SK-N-SH treated with all-trans-retinoic acid at 6 μM for 48 hours (cell line): ENCODE data around the gene SH2B3.

ENCODE experiments used
- BACH2 ChIP-seq: fragments of 250-450 bp; sonication (Bioruptor Pico); IDR thresholded peaks from 2 replicates; pipeline ENCODE4 v1.9.0; 2021; ENCODE audit warnings: mild to moderate bottlenecking, borderline replicate concordance
- CSRNP3 ChIP-seq: fragments of 250-450 bp; sonication (Bioruptor Pico); IDR thresholded peaks from 2 replicates; pipeline ENCODE4 v1.5.1; 2021; ENCODE audit warnings: mild to moderate bottlenecking, moderate library complexity
- ESRRG ChIP-seq: fragments of 250-450 bp; sonication (Bioruptor Pico); IDR thresholded peaks from 2 replicates; pipeline ENCODE4 v1.6.1; 2021; ENCODE audit warnings: mild to moderate bottlenecking
- ISL1 ChIP-seq: fragments of 250-450 bp; sonication (Bioruptor Pico); IDR thresholded peaks from 2 replicates; pipeline ENCODE4 v2.1.2; 2022; ENCODE audit warnings: mild to moderate bottlenecking, moderate library complexity
- OSR1 ChIP-seq: fragments of 250-450 bp; sonication (Bioruptor Pico); IDR thresholded peaks from 2 replicates; pipeline ENCODE4 v1.8.0; 2022; ENCODE audit warnings: moderate library complexity, mild to moderate bottlenecking, inconsistent platforms
- POU6F1 ChIP-seq: fragments of 250-450 bp; sonication (Bioruptor Pico); IDR thresholded peaks from 2 replicates; pipeline ENCODE4 v1.8.0; 2021; ENCODE audit warnings: low read depth, mild to moderate bottlenecking, moderate library complexity, borderline replicate concordance
- TOX ChIP-seq: fragments of 250-450 bp; sonication (Bioruptor Pico); IDR thresholded peaks from 2 replicates; pipeline ENCODE4 v1.8.0; 2021; ENCODE audit warnings: mild to moderate bottlenecking, moderate library complexity, borderline replicate concordance
- ZC3H10 ChIP-seq: fragments of 250-450 bp; sonication (Bioruptor Pico); IDR thresholded peaks from 2 replicates; pipeline ENCODE4 v1.5.1; 2021; ENCODE audit warnings: mild to moderate bottlenecking, moderate library complexity
- ZFP3 ChIP-seq: fragments of 250-450 bp; sonication (Bioruptor Pico); IDR thresholded peaks from 2 replicates; pipeline ENCODE4 v1.5.0; 2020; ENCODE audit warnings: mild to moderate bottlenecking, moderate library complexity
- ZFP30 ChIP-seq: fragments of 450-650 bp; formaldehyde crosslinking; IDR thresholded peaks from 2 replicates; pipeline ENCODE4 v1.5.0; 2022; ENCODE audit warnings: mild to moderate bottlenecking, moderate library complexity
- ZNF8 ChIP-seq: fragments of 450-650 bp; formaldehyde crosslinking; IDR thresholded peaks from 2 replicates; pipeline ENCODE4 v1.5.0; 2020; ENCODE audit warnings: mild to moderate bottlenecking, moderate library complexity
- TF ChIP-seq, protein P1 (sequence below): fragments of 250-450 bp; sonication (Bioruptor Pico); IDR thresholded peaks from 2 replicates; pipeline ENCODE4 v1.8.0; 2020; ENCODE audit warnings: mild to moderate bottlenecking, moderate library complexity, borderline replicate concordance
- TF ChIP-seq, protein P2 (sequence below): fragments of 250-450 bp; sonication (Bioruptor Pico); IDR thresholded peaks from 2 replicates; pipeline ENCODE4 v1.5.0; 2020; ENCODE audit warnings: mild to moderate bottlenecking, moderate library complexity

DNA sequence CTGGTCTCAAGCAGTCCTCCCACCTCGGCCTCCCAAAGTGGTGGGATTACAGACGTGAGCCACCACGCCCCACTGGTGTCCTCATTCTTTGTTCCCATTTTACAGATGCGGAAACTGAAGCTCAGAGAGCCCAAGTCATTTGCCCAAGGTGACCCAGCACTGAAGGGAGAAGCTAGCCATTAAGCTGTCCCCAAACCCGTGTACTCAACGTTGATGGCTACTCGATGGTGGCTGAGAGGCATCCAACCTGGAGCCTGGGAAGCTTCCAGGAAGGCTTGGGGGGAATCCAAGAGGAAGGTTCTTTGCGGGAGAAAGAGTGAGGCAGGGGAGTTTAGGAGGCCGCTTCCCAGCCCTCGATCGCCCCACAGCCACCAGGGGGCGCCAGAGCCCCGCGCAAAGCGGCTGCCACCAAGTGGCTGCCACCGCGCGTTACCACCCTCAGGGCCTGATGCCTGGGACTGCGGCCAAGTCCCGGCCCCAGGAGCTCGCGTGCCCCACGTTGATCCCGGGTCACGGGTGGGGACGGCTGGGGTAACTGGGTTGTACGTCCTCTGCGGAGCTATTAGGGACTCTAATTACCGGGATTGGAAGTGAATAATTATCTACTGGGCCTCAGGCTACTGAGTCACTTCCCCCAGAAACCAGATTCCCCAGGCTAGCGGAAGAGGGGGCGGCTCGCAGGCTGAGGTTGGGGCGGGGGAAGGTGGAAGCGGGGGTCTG is 8.8 kb upstream of the SH2B3 start:
- TF ChIP-seq ZFP3 (0 out of 2 replicates have a peak, but pooled peaks have one; percentile 59), ZFP30 (CRISPR knock-in tag) (no peak), ZC3H10 (no peak), CSRNP3 (no peak), ISL1 (CRISPR knock-in tag) (no peak), BACH2 (CRISPR knock-in tag) (no peak), ZNF8 (CRISPR knock-in tag) (0 out of 2 replicates have a peak, but pooled peaks have one; percentile 21), OSR1 (CRISPR knock-in tag) (no peak), ESRRG (no peak), POU6F1 (CRISPR knock-in tag) (no peak), TOX (CRISPR knock-in tag) (no peak)
- TF ChIP-seq, protein P1, sequence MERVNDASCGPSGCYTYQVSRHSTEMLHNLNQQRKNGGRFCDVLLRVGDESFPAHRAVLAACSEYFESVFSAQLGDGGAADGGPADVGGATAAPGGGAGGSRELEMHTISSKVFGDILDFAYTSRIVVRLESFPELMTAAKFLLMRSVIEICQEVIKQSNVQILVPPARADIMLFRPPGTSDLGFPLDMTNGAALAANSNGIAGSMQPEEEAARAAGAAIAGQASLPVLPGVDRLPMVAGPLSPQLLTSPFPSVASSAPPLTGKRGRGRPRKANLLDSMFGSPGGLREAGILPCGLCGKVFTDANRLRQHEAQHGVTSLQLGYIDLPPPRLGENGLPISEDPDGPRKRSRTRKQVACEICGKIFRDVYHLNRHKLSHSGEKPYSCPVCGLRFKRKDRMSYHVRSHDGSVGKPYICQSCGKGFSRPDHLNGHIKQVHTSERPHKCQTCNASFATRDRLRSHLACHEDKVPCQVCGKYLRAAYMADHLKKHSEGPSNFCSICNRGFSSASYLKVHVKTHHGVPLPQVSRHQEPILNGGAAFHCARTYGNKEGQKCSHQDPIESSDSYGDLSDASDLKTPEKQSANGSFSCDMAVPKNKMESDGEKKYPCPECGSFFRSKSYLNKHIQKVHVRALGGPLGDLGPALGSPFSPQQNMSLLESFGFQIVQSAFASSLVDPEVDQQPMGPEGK (CRISPR knock-in tag), result no peak; the same call in 1 of the 2 replicates
- TF ChIP-seq, protein P2, sequence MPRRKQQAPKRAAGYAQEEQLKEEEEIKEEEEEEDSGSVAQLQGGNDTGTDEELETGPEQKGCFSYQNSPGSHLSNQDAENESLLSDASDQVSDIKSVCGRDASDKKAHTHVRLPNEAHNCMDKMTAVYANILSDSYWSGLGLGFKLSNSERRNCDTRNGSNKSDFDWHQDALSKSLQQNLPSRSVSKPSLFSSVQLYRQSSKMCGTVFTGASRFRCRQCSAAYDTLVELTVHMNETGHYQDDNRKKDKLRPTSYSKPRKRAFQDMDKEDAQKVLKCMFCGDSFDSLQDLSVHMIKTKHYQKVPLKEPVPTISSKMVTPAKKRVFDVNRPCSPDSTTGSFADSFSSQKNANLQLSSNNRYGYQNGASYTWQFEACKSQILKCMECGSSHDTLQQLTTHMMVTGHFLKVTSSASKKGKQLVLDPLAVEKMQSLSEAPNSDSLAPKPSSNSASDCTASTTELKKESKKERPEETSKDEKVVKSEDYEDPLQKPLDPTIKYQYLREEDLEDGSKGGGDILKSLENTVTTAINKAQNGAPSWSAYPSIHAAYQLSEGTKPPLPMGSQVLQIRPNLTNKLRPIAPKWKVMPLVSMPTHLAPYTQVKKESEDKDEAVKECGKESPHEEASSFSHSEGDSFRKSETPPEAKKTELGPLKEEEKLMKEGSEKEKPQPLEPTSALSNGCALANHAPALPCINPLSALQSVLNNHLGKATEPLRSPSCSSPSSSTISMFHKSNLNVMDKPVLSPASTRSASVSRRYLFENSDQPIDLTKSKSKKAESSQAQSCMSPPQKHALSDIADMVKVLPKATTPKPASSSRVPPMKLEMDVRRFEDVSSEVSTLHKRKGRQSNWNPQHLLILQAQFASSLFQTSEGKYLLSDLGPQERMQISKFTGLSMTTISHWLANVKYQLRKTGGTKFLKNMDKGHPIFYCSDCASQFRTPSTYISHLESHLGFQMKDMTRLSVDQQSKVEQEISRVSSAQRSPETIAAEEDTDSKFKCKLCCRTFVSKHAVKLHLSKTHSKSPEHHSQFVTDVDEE (CRISPR knock-in tag), result peak; percentile 71
